GM18505 (cell line): ENCODE results near the gene FAM219B.
"Not testable (repeated sequence)": the region's sequence is repeated elsewhere in the genome, so short reads cannot be mapped to it uniquely, and the experiment has no call there.

Experiments
- ATAC-seq: cut with Tn5 transposase; IDR thresholded peaks from one replicate; pipeline ENCODE4 v1.9.1; 2021; ENCODE audit not compliant: unreplicated experiment
- POLR2A ChIP-seq: IDR thresholded peaks from 4 replicates; pipeline ENCODE4 v1.6.1; 2011; ENCODE audit warnings: borderline replicate concordance; ENCODE audit not compliant: insufficient read depth, insufficient read length; ENCODE audit errors: extremely low read depth

The FAM219B gene

GRCh38 chr15:74906450-74907162 lies at the start of gene FAM219B:
Gene FAM219B (minus strand): TSS chr15:74906851. CDS start chr15:74906800, 51 bp downstream.
- ATAC-seq: peak; percentile 86
- TF ChIP-seq POLR2A: peak; percentile 87

DNA sequence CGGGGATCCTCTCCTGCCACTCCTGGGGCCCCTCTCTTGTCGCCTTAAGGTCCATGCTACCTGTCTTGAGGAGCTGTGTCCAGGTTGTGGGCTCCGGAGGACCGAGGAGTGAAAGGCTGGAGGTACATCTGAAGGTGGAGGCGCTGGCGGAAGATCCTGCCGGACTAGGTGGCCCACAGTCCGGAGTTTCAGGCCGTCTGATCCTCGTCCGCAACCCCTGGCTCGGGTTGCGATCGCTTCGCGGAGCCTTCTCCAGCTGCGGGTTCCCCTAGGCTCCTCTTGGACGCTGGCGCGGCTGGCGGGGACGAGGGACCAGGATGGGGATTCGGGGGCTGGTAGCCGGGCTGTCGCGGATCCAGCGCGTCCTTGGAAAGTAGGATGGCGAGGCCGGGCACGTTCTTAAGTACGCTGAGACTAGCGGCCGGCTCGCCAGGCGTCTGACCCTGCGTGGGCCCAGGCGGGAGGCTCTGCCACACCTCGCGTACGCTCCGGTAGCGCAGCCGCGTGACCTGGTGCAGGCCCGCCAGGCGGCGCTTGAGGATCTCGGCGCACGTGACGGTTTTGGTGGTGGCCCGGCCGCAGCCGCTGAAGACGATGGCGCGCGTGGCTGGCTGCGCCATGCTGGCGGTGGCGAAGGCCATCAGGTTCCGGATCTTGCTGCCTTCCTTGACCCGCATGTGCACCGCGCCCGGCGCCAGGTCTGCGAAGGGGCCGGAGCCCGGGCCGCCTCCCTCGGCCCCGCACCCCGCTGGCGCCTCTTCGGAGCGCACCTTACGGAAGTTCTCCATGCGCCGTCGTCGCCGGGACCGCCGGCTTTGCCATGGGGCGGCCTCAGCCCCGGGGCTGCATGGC lies 49.4 kb upstream of the FAM219B start:
- peak; percentile 38 for ATAC-seq
- no peak for TF ChIP-seq POLR2A

DNA sequence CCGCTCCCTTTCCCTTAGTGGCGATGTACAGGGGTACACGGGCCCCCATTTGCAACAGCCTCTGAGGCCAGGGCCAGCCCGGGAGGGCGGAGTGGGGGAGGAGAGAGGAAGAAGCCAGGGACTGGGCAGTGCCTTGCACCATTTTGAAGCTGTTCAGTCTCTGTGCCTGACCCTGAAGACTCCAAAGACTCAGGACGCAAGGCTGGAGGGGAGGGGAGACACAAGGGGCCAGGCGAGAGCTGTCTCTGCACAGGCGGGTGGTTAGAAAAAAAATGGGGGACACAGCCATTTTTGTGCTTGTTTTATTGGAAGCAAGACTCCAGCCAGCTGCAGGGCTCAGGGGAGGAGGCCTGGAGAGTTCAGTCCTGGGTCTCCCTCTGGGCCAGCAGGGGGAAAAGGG lies 48.4 kb upstream of the FAM219B start:
- ATAC-seq: no peak
- TF ChIP-seq POLR2A: no peak

DNA sequence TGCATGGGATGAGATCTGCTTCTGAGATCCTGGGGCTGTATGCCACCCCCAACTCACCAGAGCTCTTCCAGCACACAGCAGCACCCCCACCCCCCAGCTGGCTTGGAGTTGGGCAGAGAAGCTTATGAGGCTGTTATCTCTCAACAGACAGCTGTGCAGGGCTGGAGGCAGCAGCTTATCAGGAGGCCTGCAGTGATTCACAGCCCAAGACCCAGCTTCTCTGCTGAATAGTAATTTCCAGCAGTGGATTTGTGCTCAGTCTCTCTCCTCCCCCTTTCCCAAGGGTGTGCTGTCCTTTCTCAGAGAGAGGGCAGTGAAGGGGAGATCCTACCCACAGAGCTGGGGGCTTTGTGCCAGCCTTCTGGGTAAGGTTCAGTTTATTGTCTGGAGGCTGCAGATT lies 47.9 kb upstream of the FAM219B start:
- no peak for TF ChIP-seq POLR2A
- ATAC-seq: no peak

DNA sequence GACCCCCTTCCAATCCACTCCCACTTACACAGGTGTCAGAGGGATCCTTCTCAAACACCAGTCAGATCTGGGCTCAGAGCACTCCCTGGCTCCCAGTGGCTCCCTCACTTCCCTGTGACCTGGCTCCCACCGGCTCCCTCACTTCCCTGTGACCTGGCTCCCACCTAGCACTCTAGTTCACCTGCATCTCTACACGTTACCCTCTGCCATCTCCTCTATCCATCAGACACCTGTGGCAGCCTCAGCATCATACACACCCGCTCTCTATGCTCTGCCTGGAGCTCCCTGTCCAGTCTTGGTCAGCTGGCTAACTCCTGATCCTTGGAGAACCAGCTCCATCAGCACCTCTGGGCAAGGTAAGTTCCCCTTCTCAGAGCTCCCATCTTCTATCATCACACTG lies 44.4 kb upstream of the FAM219B start:
- no peak for ATAC-seq
- no peak for TF ChIP-seq POLR2A

DNA sequence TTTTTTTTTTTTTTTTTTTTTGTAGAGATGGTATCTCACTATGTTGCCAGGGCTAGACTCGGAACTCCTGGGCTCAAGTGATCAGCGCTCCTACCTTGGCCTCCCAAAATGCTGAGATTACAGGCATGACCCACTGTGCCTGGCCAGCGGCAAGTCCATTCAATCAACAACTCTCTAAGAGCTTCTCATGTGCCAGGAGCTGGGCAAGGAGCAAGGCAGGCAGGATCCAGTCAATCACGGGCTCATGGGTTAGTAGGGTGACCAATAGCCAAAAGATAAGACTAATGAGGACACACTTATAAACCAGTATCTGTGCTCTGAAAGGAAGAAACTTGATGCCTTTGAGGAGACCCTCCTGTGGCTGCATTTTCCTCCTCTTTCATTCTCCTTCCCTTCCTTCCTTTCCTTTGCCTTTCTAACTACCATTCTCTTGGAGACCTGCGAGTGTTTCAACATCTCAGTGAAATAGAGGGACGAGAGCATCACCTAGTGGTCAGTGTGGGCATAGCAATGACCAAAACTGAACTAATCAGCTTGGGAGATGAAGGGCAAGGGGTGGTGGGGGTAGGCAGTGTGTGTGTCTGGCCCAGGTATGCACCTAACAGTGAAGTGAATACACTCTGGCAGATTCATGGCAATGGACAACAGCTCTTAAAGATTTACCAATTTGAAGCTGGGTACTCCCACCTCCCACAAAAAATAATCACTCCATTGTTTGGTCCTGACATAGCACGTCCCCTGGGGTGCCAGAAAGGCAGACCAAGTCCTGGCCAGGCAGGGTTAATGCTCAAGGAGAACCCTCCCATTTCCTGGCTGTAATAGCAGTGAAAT lies 43.6 kb upstream of the FAM219B start:
- no peak for ATAC-seq
- no peak for TF ChIP-seq POLR2A

- peak; percentile 86 for TF ChIP-seq POLR2A
- peak; percentile 85 for ATAC-seq
Observed at GRCh38 chr15:74937590-74938371, 31.1 kb upstream of the FAM219B start, which contains the start of gene COX5A. Gene COX5A (minus strand): TSS chr15:74938073. CDS start chr15:74938014, 59 bp downstream.

GRCh38 chr15:74937272-74937589 lies 30.6 kb upstream of the FAM219B start:
- ATAC-seq: no peak

DNA sequence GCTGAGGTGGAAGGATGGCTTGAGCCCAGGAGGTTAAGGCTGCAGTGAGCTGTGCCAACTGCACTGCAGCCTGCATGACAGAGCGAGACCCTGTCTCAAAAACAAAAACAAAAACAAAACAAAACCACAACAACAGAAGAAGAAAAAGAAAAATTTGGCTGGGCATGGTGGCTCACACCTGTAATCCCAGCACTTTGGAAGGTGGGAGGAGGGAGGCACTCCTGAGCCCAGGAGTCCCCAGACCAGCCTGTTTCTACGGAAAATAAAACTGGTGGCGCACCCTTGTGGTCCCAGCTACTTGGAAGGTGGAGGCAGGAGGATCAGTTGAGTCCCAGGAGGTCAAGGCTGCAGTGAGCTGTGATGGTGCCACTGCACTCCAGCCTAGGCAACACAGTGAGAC lies 28.5 kb upstream of the FAM219B start:
- not testable (repeated sequence) for ATAC-seq

More at GRCh38 chr15:74937272-74937589, 30.6 kb upstream of the FAM219B start:
- no peak for TF ChIP-seq POLR2A

DNA sequence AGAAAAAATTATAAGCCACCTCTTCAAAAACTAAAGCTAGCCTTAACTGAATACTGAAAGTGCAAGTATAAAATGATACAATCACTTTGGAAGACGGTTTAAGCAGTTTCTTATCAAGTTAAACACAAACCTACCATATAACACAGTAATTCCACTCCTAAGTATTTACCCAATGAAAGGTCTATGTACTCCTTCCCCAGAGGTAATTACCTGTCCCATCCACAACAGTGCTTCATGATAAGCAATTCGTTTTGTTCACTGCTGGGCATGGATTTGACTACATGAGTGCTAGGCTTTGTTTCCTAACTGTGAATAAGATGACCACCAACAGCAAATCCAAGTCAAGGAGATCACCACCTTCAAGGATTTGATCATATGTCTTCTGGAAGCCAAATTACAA lies 26.9 kb upstream of the FAM219B start:
- no peak for ATAC-seq
- TF ChIP-seq POLR2A: no peak

GRCh38 chr15:74928771-74929198 lies 22.1 kb upstream of the FAM219B start:
- no peak for TF ChIP-seq POLR2A
- ATAC-seq: no peak

DNA sequence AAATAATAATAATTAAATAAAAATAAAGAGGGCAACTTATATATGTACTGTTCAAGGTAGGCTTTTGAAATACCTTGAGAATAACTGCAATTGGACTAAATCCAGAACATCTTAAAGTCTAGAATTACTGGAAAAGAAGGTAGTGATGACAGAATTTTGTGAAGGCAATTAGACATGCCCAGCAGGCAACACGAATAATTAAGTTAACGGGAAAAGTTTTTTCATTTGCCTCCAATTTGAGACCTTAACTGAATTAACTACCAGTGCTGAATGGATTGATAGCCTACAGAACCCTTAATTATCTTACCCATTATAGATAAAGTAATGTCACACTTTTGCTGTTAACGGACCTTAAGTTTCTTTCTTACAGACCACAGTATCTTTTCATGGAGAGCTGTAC lies 17.9 kb upstream of the FAM219B start:
- TF ChIP-seq POLR2A: no peak
- no peak for ATAC-seq
